Measurements from ENCODE around the gene KRT85. TPM values are rescaled to one million over a fixed set of nuclear protein-coding genes. Genes with fewer than 3 reads are reported as not detected.

KRT85 gene
- polyA plus RNA-seq, 2 of the 4 experiments (the other 2 are of a cell fraction): 3.7 TPM; not detected in 1

- TF ChIP-seq HMGXB4 (CRISPR knock-in tag; IDR thresholded peaks at IDR 0.05; ENCODE audit: borderline replicate concordance) (no peak), ZNF302 (CRISPR knock-in tag; IDR thresholded peaks at IDR 0.05) (no peak), HDAC2 (IDR thresholded peaks at IDR 0.05) (no peak), PBX3 (IDR thresholded peaks at IDR 0.05) (no peak), NR3C1 (IDR thresholded peaks at IDR 0.05) (no peak)
These were observed 34.2 kb upstream of the KRT85 start (continued) for GRCh38 chr12:52401526-52401925.

GRCh38 chr12:52400906-52401305 lies 33.6 kb upstream of the KRT85 start:
- DNase-seq (ENCODE audit: low read depth in 1 of 2, low spot score in 1 of 2) (no peak), ATAC-seq (no peak), FAIRE-seq (no peak)
- Histone ChIP-seq H3K4me3 (no peak overlapping the region), H3K27ac (no peak overlapping the region), H3K4me1 (peaks cover 6% of the 10 kb centered on the region; the same call in 1 of the 3 replicates), H3K9me3 (no peaks in the 10 kb centered on the region), H3K4me2 (no peak overlapping the region)
- TF ChIP-seq ZSCAN20 (CRISPR knock-in tag; IDR thresholded peaks at IDR 0.05): no peak
- TF ChIP-seq CBX2 (IDR thresholded peaks at IDR 0.05; ENCODE audit: borderline replicate concordance, low read depth): no peak
- TF ChIP-seq NR3C1 (IDR thresholded peaks at IDR 0.05): no peak
- TF ChIP-seq HOXB5 (CRISPR knock-in tag; IDR thresholded peaks at IDR 0.05): no peak
- TF ChIP-seq ELK1 (IDR thresholded peaks at IDR 0.05; ENCODE audit: low read depth, low read length): no peak
- POLR2A ChIA-PET: no interaction called here
- CTCF ChIA-PET: interaction anchor here (0.7 to 46.1 kb wide), 10 partner anchors 11 to 473 kb away, joined by 3 to 1221 read pairs (median 6); partner anchors contain the start of gene KRT84
- 86% methylated on average over 9 of the region's 9 CpGs for WGBS (ENCODE audit: missing lambda C conversion rate)

GRCh38 chr12:52399756-52400155 lies 32.5 kb upstream of the KRT85 start:
- FAIRE-seq: no peak
- Histone ChIP-seq H3K27ac (no peak overlapping the region), H3K9me3 (no peaks in the 10 kb centered on the region), H3K4me3 (no peak overlapping the region), H3K4me2 (no peak overlapping the region), H3K4me1 (peaks cover 6% of the 10 kb centered on the region; the same call in 1 of the 3 replicates)
- CTCF ChIA-PET: interaction anchor here (0.6 to 46.1 kb wide), 7 partner anchors 10 to 474 kb away, joined by 3 to 1221 read pairs (median 6); no protein-coding TSS in a partner anchor
- POLR2A ChIA-PET: no interaction called here
- DNase-seq (ENCODE audit: low read depth in 1 of 2, low spot score in 1 of 2): no peak
- ATAC-seq: no peak
- WGBS (ENCODE audit: missing lambda C conversion rate): 90% methylated on average over 16 of the region's 16 CpGs
- TF ChIP-seq ZSCAN20 (CRISPR knock-in tag; IDR thresholded peaks at IDR 0.05) (no peak), E2F6 (IDR thresholded peaks at IDR 0.05; ENCODE audit: borderline replicate concordance, low read depth) (no peak), BCL3 (IDR thresholded peaks at IDR 0.05) (no peak), POLR2AphosphoS2 (conservative IDR thresholded peaks at IDR 0.05; ENCODE audit: low read length) (no peak), ZC3H11A (IDR thresholded peaks at IDR 0.05) (no peak), EHMT2 (IDR thresholded peaks at IDR 0.05; ENCODE audit: low read depth) (no peak), RFX5 (IDR thresholded peaks at IDR 0.05) (no peak), NFE2L2 (conservative IDR thresholded peaks at IDR 0.05; ENCODE audit: low read length) (no peak), HOXA7 (CRISPR knock-in tag; IDR thresholded peaks at IDR 0.05) (no peak), RARB (CRISPR knock-in tag; IDR thresholded peaks at IDR 0.05) (no peak), USF2 (IDR thresholded peaks at IDR 0.05) (no peak), MAFK (IDR thresholded peaks at IDR 0.05; ENCODE audit: partially characterized antibody) (no peak), EHF (CRISPR knock-in tag; IDR thresholded peaks at IDR 0.05) (no peak), SREBF2 (IDR thresholded peaks at IDR 0.05) (no peak), REST (IDR thresholded peaks at IDR 0.05) (no peak), PBX3 (IDR thresholded peaks at IDR 0.05) (no peak), TFCP2L1 (CRISPR knock-in tag; IDR thresholded peaks at IDR 0.05) (no peak)
